HL-60 (cell line): ENCODE results near the gene KIF22.
A peak's percentile ranks its signal among the peaks of the same experiment; 100 is the strongest.

ENCODE experiments used
- DNase-seq, 2 experiments: peaks; one replicate each; pipeline ENCODE4 v3.0.0-alpha.2; 2010 to 2020; ENCODE audit warnings: low read depth in 1 of 2, low spot score in 1 of 2
- H3K27ac ChIP-seq: fragments of 250-450 bp; sonication (Bioruptor Pico); replicated peaks from 2 replicates; pipeline ENCODE4 v1.5.1; 2020; ENCODE audit warnings: mild to moderate bottlenecking, moderate library complexity
- H3K27me3 ChIP-seq: fragments of 250-450 bp; sonication (Bioruptor Pico); 2 replicates; pipeline ENCODE4 v1.5.1; 2021; ENCODE audit warnings: mild to moderate bottlenecking, moderate library complexity; ENCODE audit not compliant: insufficient read depth, poor library complexity, severe bottlenecking
- H3K4me3 ChIP-seq: replicated peaks from 2 replicates; pipeline ENCODE4 v1.5.1; 2011; ENCODE audit warnings: mild to moderate bottlenecking, control low read depth, low read length; ENCODE audit not compliant: insufficient read depth
- CTCF ChIP-seq: IDR thresholded peaks from one replicate; pipeline ENCODE4 v1.5.1; 2011; ENCODE audit warnings: low read length, control low read depth, inconsistent platforms; ENCODE audit not compliant: insufficient read depth
- GABPA ChIP-seq: IDR thresholded peaks from 2 replicates; pipeline ENCODE4 v1.6.1; 2012; ENCODE audit warnings: low read depth
- POLR2AphosphoS5 ChIP-seq: IDR thresholded peaks from 2 replicates; pipeline ENCODE4 v1.6.1; 2012; ENCODE audit warnings: low read depth
- SPI1 ChIP-seq: IDR thresholded peaks from 2 replicates; pipeline ENCODE4 v1.6.1; 2012; ENCODE audit warnings: low read depth, mild to moderate bottlenecking, borderline replicate concordance
- long read RNA-seq: library from polyadenylated mRNA; unstranded; transcript quantifications from one replicate; pipeline ENCODE4 v2.0.0, GENCODE V29; 2020
- TF ChIP-seq, protein P1 (sequence below): IDR thresholded peaks from 2 replicates; pipeline ENCODE4 v1.6.1; 2012; ENCODE audit warnings: low read depth; ENCODE audit not compliant: insufficient replicate concordance

The KIF22 gene
- long read RNA-seq, transcript KIF22-201 (14 exons, 2,113 nt) = major isoform, 1,978 of 2,184 reads
- long read RNA-seq, partial matches to known transcripts = 75 of 2,184 reads
- long read RNA-seq, other reads (novel, unspliced or antisense) = 131 of 2,184 reads

- Histone ChIP-seq H3K27me3 (no peaks in the 10 kb centered on the region), H3K4me3 (peak within 1 kb of the TSS; percentile 81), H3K27ac (peak within 1 kb of the TSS; percentile 96)
- TF ChIP-seq GABPA (peak; percentile 97), POLR2AphosphoS5 (peak; percentile 90), CTCF (peak; percentile 73), SPI1 (no peak)
- TF ChIP-seq, protein P1, sequence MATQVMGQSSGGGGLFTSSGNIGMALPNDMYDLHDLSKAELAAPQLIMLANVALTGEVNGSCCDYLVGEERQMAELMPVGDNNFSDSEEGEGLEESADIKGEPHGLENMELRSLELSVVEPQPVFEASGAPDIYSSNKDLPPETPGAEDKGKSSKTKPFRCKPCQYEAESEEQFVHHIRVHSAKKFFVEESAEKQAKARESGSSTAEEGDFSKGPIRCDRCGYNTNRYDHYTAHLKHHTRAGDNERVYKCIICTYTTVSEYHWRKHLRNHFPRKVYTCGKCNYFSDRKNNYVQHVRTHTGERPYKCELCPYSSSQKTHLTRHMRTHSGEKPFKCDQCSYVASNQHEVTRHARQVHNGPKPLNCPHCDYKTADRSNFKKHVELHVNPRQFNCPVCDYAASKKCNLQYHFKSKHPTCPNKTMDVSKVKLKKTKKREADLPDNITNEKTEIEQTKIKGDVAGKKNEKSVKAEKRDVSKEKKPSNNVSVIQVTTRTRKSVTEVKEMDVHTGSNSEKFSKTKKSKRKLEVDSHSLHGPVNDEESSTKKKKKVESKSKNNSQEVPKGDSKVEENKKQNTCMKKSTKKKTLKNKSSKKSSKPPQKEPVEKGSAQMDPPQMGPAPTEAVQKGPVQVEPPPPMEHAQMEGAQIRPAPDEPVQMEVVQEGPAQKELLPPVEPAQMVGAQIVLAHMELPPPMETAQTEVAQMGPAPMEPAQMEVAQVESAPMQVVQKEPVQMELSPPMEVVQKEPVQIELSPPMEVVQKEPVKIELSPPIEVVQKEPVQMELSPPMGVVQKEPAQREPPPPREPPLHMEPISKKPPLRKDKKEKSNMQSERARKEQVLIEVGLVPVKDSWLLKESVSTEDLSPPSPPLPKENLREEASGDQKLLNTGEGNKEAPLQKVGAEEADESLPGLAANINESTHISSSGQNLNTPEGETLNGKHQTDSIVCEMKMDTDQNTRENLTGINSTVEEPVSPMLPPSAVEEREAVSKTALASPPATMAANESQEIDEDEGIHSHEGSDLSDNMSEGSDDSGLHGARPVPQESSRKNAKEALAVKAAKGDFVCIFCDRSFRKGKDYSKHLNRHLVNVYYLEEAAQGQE = no peak
- DNase-seq = peak; percentile 98 to 100
Observed at GRCh38 chr16:29790183-29790948, at the start of gene KIF22. Gene KIF22 (plus strand): TSS chr16:29790751. CDS start chr16:29790760, 9 bp downstream.

- no peak for DNase-seq
- TF ChIP-seq SPI1 = no peak
- no peak for TF ChIP-seq POLR2AphosphoS5
- TF ChIP-seq, protein P1 = no peak
- no peak for TF ChIP-seq CTCF
- no peak for TF ChIP-seq GABPA
- Histone ChIP-seq H3K27me3 (no peaks in the 10 kb centered on the region), H3K4me3 (no peak overlapping the region), H3K27ac (no peak overlapping the region)
Observed at GRCh38 chr16:29742683-29743275, 47.8 kb upstream of the KIF22 start.

DNA sequence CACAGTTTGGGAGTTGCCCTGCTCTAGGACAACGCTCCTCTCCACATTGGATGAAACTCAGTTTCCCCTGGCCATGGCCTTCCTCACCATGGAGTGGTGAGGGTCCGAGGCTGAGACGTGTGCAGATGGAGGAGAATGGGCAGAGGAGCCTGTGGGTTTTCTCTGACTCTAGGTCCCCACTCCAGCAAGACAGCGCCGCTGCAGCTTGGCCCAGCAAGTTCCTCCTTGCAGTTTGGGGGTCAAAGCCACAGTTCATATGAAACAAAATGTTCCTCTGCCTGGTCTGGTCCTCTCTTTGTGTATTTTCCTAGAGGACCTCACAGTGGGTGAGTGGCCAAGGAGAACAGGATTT is 47.1 kb upstream of the KIF22 start:
- Histone ChIP-seq H3K4me3 (no peak overlapping the region), H3K27me3 (no peaks in the 10 kb centered on the region), H3K27ac (peak overlapping the region; percentile 100)
- DNase-seq = peak in 1 of 2 experiments; percentile 46
- TF ChIP-seq POLR2AphosphoS5 (0 out of 2 replicates have a peak, but pooled peaks have one; percentile 13), CTCF (no peak)
